Measurements from ENCODE around the gene TGFBR1.
A peak's percentile ranks its signal among the peaks of the same experiment; 100 is the strongest.
"Not testable (repeated sequence)": the region's sequence is repeated elsewhere in the genome, so short reads cannot be mapped to it uniquely, and the experiment has no call there.

Gene TGFBR1

GRCh38 chr9:99076483-99077171 is 28.3 kb upstream of the TGFBR1 start:
- DNase-seq: no peak

DNA sequence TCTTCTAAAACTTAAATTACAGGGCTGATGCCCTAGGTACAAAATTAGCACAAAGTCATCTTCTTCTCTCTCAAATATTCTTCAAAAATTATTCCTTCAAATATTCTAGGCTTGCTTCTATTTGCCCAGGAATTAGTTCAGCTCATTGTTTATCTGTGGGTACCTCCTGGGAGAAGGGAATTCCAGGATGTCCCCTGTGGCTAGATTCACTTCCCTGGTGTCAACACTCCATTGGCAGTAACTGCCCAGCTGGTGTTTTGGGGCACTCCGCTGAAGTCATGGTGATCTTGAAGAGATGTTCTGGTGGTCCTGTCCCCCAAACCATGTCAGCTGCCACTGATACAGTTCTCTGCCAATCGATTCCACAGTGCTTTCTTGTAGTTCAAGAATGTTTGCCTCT is 26.2 kb upstream of the TGFBR1 start:
- no peak for DNase-seq

DNA sequence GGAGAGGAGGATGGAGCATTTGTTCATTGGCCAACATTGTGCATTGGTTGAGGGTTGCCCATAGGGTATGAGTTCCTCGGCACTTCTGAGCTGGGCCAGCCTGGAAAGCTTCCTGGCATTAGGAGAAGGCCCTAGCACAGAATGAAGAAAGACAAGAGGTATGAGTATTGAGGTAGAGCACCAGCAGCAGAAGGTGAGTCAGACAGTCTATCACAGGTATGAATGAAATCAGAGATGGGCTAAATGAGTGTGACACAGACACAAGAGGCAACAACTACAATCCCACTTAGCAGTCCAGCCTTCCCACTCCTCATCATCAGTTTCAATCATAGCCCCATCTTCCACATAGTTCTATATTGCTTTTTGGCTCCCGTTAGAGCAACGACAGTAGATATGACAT is 25.4 kb upstream of the TGFBR1 start:
- no peak for DNase-seq

- DNase-seq: no peak
Observed at GRCh38 chr9:99083051-99083450, 21.9 kb upstream of the TGFBR1 start.

DNA sequence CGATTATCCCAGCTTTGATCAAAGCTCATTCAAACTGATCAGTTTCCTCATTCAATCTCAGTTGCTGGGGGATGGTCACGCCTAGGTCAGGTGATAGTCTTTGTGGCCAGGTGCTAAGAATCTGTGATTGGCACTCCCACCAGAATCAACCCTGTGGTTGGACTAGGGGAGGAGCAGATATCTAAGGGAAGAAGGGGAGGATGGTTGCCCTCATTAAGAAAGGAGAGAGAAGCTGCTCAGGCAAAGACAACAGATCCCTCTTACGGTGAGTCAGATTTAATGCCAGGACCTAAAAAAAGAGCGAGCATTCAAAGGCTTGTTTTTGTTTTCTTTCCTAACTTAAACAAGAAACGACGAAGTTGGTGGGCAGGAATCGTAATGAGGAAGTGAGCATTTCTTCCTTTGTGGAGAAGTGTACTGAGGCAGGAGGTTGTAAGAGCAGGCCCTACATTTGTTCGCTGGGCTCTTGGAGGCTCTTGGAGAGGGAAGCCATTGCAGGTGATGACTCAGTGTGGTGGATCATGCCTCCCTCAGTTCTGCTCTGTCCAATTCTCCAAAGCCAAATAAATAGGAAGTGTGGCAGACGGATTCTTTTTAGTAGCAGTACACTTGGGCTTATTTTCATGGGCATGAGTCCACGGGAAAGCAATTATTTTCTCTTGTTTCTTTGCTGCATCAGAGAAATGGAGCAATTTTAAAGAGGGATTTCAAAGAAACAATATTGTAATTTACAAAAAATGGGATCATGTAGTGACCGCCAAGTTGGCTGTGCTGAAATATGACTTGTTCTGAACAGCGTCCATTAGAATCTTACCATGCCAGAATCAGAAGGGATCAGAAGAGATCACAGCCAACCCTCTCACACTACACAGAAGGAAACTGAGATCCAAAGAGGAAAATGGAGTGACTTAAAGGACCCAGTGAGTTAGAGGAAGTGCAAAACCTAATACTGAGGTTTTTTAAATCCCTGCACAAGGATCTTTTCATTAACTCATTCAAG is 18.7 kb upstream of the TGFBR1 start:
- DNase-seq: peak; percentile 10 to 23

DNA sequence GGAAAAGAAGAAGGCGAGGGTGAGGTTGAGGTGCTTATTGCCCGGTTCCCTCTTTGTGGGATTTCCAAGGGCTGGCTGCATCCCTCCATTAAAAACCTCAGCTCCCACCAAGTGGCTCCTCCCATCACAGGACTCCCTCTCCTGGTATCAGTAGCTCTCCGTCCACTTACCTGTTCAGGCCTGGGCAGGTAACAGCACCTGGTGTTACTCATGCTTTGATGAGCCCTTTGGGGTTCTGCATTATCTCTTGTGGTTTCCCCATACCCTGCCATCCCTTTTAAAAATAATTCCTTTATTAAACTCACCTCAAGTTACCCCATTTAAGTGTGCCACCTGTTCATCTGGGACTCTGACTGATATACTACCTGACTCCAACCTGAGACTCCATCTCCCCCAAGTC is 17.5 kb upstream of the TGFBR1 start:
- no peak for DNase-seq

DNA sequence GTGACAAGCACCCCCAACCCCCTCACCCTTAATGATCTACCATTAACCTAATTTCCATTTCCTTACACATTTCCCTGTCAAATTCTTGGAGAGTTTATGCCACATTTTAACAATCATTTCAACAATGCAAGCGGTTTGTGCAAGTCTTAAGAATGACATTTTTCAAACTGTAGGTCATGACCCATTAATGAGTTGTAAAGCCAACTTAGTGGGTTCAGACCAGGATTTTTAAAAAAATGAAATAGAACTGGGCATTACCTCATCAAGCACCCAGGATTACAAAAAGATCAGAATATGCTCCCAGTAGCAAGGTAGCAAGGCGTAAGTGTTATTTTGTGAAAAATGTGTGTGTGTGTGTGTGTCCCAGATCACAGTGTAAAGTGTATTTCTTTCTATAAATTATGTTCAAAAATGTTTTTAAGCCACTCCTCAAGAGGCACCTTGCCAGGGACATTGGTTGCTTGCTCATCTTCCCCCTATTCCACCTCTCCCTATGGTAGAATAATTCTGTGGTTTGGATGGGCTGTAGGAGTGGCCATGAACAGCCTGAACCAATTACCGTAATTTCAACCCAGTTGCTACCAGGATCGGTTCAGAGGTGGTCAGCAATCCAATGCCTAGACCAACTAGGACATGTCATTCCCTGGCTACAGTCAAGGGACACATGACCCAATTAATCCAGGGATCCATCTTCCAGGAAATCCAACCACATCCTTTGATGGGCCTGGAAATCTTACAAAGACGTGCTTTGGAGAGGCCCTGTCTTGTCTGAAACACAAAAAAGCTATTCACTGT is 14.4 kb upstream of the TGFBR1 start:
- DNase-seq: no peak

GRCh38 chr9:99092643-99093491 is 12.0 kb upstream of the TGFBR1 start:
- no peak for DNase-seq

- DNase-seq: no peak
Observed at GRCh38 chr9:99093492-99093791, 11.5 kb upstream of the TGFBR1 start.

GRCh38 chr9:99095565-99095964 is 9.3 kb upstream of the TGFBR1 start:
- no peak for DNase-seq

GRCh38 chr9:99096409-99096808 is 8.5 kb upstream of the TGFBR1 start:
- DNase-seq: no peak

GRCh38 chr9:99099806-99100585 is 4.9 kb upstream of the TGFBR1 start:
- DNase-seq: not testable (repeated sequence)

DNA sequence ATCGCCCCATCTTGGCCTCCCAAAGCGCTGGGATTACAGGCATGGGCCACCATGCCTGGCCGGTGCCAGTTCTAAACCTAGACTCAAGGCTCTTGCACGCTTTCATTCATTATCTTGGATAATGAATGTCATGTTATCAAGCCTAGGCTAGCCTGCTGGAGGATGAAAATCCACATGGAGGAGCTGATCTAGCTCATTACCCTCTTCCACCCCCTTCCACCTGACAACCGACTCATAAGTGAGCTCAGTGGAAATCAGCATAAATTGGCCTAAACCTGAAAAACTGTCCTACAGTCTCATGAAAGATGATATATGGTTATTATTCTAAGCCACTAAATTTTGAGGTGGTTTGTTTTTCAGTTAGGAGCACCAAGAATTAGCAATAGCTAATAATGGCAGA is 3.6 kb upstream of the TGFBR1 start:
- no peak for DNase-seq

- DNase-seq: no peak
Observed at GRCh38 chr9:99101812-99102211, 3.1 kb upstream of the TGFBR1 start.

- DNase-seq: no peak
Observed at GRCh38 chr9:99103054-99103895, 1.6 kb upstream of the TGFBR1 start.

DNA sequence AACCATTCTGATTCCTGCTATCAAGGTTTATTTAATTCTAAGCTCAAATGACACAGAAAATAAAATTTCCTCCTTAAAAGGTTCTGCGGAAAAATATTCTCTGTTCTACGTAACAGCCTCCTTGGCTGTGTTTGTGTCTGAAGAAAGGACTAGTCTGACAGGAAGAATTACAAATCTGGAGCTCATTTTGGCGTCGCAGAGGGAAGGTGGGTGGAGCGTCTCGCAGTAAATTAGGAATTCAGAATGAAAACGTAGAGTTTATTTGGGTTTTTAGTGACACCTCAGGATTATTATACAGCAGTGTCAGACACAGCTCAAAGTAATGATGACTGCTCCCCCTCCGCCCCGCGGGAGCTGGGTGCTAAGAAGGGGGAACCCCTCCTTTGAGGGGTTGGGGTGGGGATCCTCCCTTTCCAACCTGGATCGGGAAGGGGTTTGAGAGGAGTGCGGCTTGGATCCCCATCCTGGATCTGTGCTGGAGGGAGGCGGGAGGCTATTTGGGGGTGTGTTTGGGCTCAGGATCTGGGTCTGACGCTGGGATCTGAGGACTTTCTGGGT is 933 bp upstream of the TGFBR1 start:
- no peak for DNase-seq

GRCh38 chr9:99105152-99106043 is 485 bp downstream of the TGFBR1 start:
- peak; percentile 37 to 47 for DNase-seq

DNA sequence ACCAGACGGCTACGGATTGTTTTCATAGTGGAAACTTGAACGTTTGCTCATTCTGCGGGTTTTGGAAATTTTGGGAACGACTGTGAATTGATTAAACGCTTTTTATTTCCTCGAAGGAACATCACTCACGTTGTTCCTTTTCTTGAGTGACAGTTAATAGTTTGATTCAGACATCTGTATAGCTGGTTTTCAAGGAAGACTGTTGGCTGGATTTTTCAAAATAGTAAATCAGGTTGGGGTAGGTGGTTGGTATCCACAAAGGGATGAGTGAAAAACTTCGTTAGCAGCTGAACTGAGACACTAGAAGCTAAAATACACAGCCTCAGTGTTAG is 1.1 kb downstream of the TGFBR1 start:
- no peak for DNase-seq

DNA sequence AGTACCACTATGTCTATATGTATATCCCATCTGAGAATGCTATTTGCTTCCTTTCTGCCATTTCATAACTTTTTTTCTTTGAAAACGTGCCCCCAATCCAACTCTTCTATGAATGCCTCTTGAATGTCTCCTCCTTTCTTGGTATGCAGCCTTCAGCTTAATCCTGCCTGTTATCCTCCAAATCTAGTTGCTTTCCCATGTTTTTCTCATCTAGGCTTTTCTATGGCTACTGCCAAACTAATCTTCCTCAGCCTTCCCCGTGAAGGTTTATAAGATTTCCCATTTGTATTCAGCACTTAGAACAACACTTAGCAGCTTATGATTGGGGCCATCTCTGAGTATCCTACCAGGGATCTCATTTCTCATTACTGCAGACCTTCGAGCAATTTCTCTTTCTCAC is 2.5 kb downstream of the TGFBR1 start:
- DNase-seq: no peak

All from Kasumi-1 (cell line).